Activated CD4-positive, CD25-positive, alpha-beta regulatory T cell treated with anti-CD3 and anti-CD28 coated beads, Interleukin-2, amount 50 U/mL, for 24 hours (primary cell): Measurements from ENCODE around the gene HOXB8.
A peak's percentile ranks its signal among the peaks of the same experiment; 100 is the strongest.

Experiments used
- ATAC-seq, 2 donors: fragments of 150-1000 bp; cut with Tn5 transposase; one replicate each; pipeline ENCODE4 v1.10.0; 2021; ENCODE audit warnings: mild to moderate bottlenecking in 1 of 2, moderate library complexity in 1 of 2

Gene HOXB8

GRCh38 chr17:48582750-48583069 lies 32.4 kb downstream of the HOXB8 start:
- ATAC-seq, result no peak

- no peak for ATAC-seq
These were observed 35.1 kb downstream of the HOXB8 start for GRCh38 chr17:48579760-48580554.

- ATAC-seq, result no peak
These were observed 35.7 kb downstream of the HOXB8 start for GRCh38 chr17:48579471-48579759.

- ATAC-seq, result peak; percentile 42 to 49
These were observed 36.2 kb downstream of the HOXB8 start for GRCh38 chr17:48578616-48579470.

- ATAC-seq, result peak; percentile 66 to 68
These were observed 37.0 kb downstream of the HOXB8 start, which contains the start of gene HOXB4 for GRCh38 chr17:48577946-48578615. Gene HOXB4, minus strand, starts transcription at chr17:48578350. Its CDS starts 31 bp downstream, at chr17:48578319.

GRCh38 chr17:48577330-48577945 lies 37.7 kb downstream of the HOXB8 start:
- ATAC-seq, result peak in 1 of 2 donors; percentile 14

- ATAC-seq, result no peak
These were observed 38.4 kb downstream of the HOXB8 start for GRCh38 chr17:48576479-48577309.

GRCh38 chr17:48575673-48576478 lies 39.2 kb downstream of the HOXB8 start:
- ATAC-seq, result no peak

GRCh38 chr17:48575066-48575582 lies 40.0 kb downstream of the HOXB8 start:
- ATAC-seq, result no peak

- ATAC-seq, result no peak
These were observed 40.5 kb downstream of the HOXB8 start for GRCh38 chr17:48574505-48575065.

GRCh38 chr17:48571826-48572417 lies 43.2 kb downstream of the HOXB8 start:
- ATAC-seq, result no peak

GRCh38 chr17:48571024-48571818 lies 43.9 kb downstream of the HOXB8 start:
- ATAC-seq, result no peak

GRCh38 chr17:48570325-48571023 lies 44.6 kb downstream of the HOXB8 start:
- no peak for ATAC-seq

GRCh38 chr17:48569674-48570324 lies 45.3 kb downstream of the HOXB8 start:
- ATAC-seq, result no peak

GRCh38 chr17:48569240-48569582 lies 45.9 kb downstream of the HOXB8 start:
- no peak for ATAC-seq

GRCh38 chr17:48568499-48569239 lies 46.4 kb downstream of the HOXB8 start:
- no peak for ATAC-seq

GRCh38 chr17:48567646-48568354 lies 47.3 kb downstream of the HOXB8 start:
- ATAC-seq, result no peak
